Hepatic stellate cell (primary cell): ENCODE measurements around the gene CCNA1.

Experiments used
- DNase-seq: peaks from one replicate; pipeline ENCODE4 v3.0.0; 2011; ENCODE audit warnings: low spot score

The CCNA1 gene

GRCh38 chr13:36432106-36432544 lies at the start of gene CCNA1:
Gene CCNA1 (plus strand): TSS chr13:36432495. CDS start chr13:36433057, 562 bp downstream.
- DNase-seq = no peak

GRCh38 chr13:36385489-36385888 lies 46.8 kb upstream of the CCNA1 start:
- DNase-seq = no peak

- peak; percentile 30 for DNase-seq
Observed at GRCh38 chr13:36395280-36395679, 37.0 kb upstream of the CCNA1 start.

- DNase-seq = no peak
Observed at GRCh38 chr13:36405151-36405550, 27.1 kb upstream of the CCNA1 start.

GRCh38 chr13:36412736-36413135 lies 19.6 kb upstream of the CCNA1 start:
- no peak for DNase-seq

GRCh38 chr13:36413161-36413560 lies 19.1 kb upstream of the CCNA1 start:
- DNase-seq = no peak

GRCh38 chr13:36414461-36414860 lies 17.8 kb upstream of the CCNA1 start:
- DNase-seq = no peak

- DNase-seq = no peak
Observed at GRCh38 chr13:36417331-36417730, 15.0 kb upstream of the CCNA1 start.

- no peak for DNase-seq
Observed at GRCh38 chr13:36418022-36418805, 14.1 kb upstream of the CCNA1 start.

GRCh38 chr13:36420437-36420891 lies 11.8 kb upstream of the CCNA1 start:
- peak; percentile 64 for DNase-seq

GRCh38 chr13:36421447-36421846 lies 10.8 kb upstream of the CCNA1 start:
- no peak for DNase-seq

GRCh38 chr13:36428086-36428485 lies 4.2 kb upstream of the CCNA1 start:
- DNase-seq = no peak

- no peak for DNase-seq
Observed at GRCh38 chr13:36430247-36431203, 1.8 kb upstream of the CCNA1 start.

GRCh38 chr13:36431204-36432105 lies 840 bp upstream of the CCNA1 start:
- DNase-seq = no peak

GRCh38 chr13:36436811-36437210 lies 4.5 kb downstream of the CCNA1 start:
- no peak for DNase-seq

GRCh38 chr13:36438594-36439483 lies 6.5 kb downstream of the CCNA1 start:
- DNase-seq = no peak

GRCh38 chr13:36445278-36445677 lies 13.0 kb downstream of the CCNA1 start:
- no peak for DNase-seq

- DNase-seq = no peak
Observed at GRCh38 chr13:36445891-36446351, 13.6 kb downstream of the CCNA1 start.

- DNase-seq = no peak
Observed at GRCh38 chr13:36447501-36447900, 15.2 kb downstream of the CCNA1 start.

- DNase-seq = no peak
Observed at GRCh38 chr13:36450534-36450933, 18.2 kb downstream of the CCNA1 start.

- DNase-seq = no peak
Observed at GRCh38 chr13:36453516-36453915, 21.2 kb downstream of the CCNA1 start.
